ENCODE results near the gene GRIK1. TPM values are rescaled to one million over a fixed set of nuclear protein-coding genes. Genes with fewer than 3 reads are reported as not detected.

GRIK1 gene
- total and polyA plus RNA-seq, 2 experiments from 2014 or later, result not detected

GRCh38 chr21:29521872-29522271, 417.9 kb downstream of the GRIK1 start:
- H3K27me3 ChIP-seq (replicated peaks; ENCODE audit: insufficient read depth), result no peaks in the 10 kb centered on the region
- H3F3A ChIP-seq (ENCODE audit: insufficient read depth), result no peaks in the 10 kb centered on the region
- no peak overlapping the region for H3K4me3 ChIP-seq
- 100% methylated on average over 1 of the region's 1 CpG for WGBS, 2 experiments (ENCODE audit: low coverage in 1 of 2, low lambda C conversion rate in 2 of 2, missing lambda C conversion rate in 2 of 2)
- no peaks in the 10 kb centered on the region for H3K9me3 ChIP-seq (ENCODE audit: low read depth)
- H3K4me1 ChIP-seq (ENCODE audit: insufficient read depth), result no peaks in the 10 kb centered on the region
- H3K9ac ChIP-seq, result no peak overlapping the region
- TF ChIP-seq EZH2phosphoT487 (IDR thresholded peaks at IDR 0.05; ENCODE audit: insufficient read depth, low read depth), result no peak
- TF ChIP-seq EZH2 (IDR thresholded peaks at IDR 0.05; ENCODE audit: insufficient read depth, poor library complexity, severe bottlenecking), result no peak
- H3K36me3 ChIP-seq (ENCODE audit: low read depth), result no peaks in the 10 kb centered on the region
- no peak for DNase-seq
- H3K27ac ChIP-seq, result no peak overlapping the region
- in situ Hi-C loops (cut with MboI), result no loop called here
- no peak overlapping the region for H2AFZ ChIP-seq
- no peaks in the 10 kb centered on the region for H3K79me2 ChIP-seq (ENCODE audit: insufficient read depth)
- H4K20me1 ChIP-seq (ENCODE audit: insufficient read depth), result no peaks in the 10 kb centered on the region
- H3K9me2 ChIP-seq (ENCODE audit: insufficient read depth), result no peaks in the 10 kb centered on the region
- no peak overlapping the region for H3K4me2 ChIP-seq (ENCODE audit: unreplicated experiment)

DNA sequence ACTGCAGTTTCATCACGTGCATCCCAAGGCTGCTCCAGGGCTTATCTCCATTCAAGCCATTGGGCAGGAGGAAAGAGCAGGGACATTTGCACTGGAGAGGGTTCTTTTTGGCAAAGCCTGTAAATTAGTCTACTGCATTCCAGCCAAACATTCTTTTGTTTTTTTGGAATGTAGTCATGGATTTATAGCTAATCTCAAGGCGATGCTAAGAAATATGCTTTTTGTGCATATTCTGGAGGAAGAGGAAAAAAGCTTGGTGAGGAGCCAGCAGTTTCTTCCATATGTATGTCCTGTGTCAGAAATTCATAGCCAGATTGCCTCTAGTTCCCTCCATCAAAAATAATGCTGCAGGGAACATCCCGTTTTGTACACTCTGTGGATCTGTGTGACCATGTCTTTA, 419.6 kb downstream of the GRIK1 start:
- DNase-seq, result no peak
- no peaks in the 10 kb centered on the region for H3F3A ChIP-seq (ENCODE audit: insufficient read depth)
- 74 to 81% methylated on average over 3 of the region's 3 CpGs for WGBS, 2 experiments (ENCODE audit: low coverage in 1 of 2, low lambda C conversion rate in 2 of 2, missing lambda C conversion rate in 2 of 2)
- H2AFZ ChIP-seq, result no peak overlapping the region
- no peaks in the 10 kb centered on the region for H3K79me2 ChIP-seq (ENCODE audit: insufficient read depth)
- no peak overlapping the region for H3K4me3 ChIP-seq
- no peak overlapping the region for H3K9ac ChIP-seq
- H3K9me2 ChIP-seq (ENCODE audit: insufficient read depth), result no peaks in the 10 kb centered on the region
- no peaks in the 10 kb centered on the region for H3K36me3 ChIP-seq (ENCODE audit: low read depth)
- no peak overlapping the region for H3K27ac ChIP-seq
- TF ChIP-seq EZH2phosphoT487 (IDR thresholded peaks at IDR 0.05; ENCODE audit: insufficient read depth, low read depth) (no peak), EZH2 (IDR thresholded peaks at IDR 0.05; ENCODE audit: insufficient read depth, poor library complexity, severe bottlenecking) (no peak)
- no peaks in the 10 kb centered on the region for H3K27me3 ChIP-seq (replicated peaks; ENCODE audit: insufficient read depth)
- no peaks in the 10 kb centered on the region for H4K20me1 ChIP-seq (ENCODE audit: insufficient read depth)
- H3K4me1 ChIP-seq (ENCODE audit: insufficient read depth), result no peaks in the 10 kb centered on the region
- H3K9me3 ChIP-seq (ENCODE audit: low read depth), result no peaks in the 10 kb centered on the region
- in situ Hi-C loops (cut with MboI), result no loop called here
- no peak overlapping the region for H3K4me2 ChIP-seq (ENCODE audit: unreplicated experiment)

GRCh38 chr21:29514652-29515247, 425.0 kb downstream of the GRIK1 start:
- Histone ChIP-seq H3K9me2 (ENCODE audit: insufficient read depth) (no peaks in the 10 kb centered on the region), H2AFZ (no peak overlapping the region), H3F3A (ENCODE audit: insufficient read depth) (peaks cover 7% of the 10 kb centered on the region; the same call in 1 of the 2 replicates), H3K4me1 (ENCODE audit: insufficient read depth) (no peaks in the 10 kb centered on the region), H4K20me1 (ENCODE audit: insufficient read depth) (no peaks in the 10 kb centered on the region), H3K4me2 (ENCODE audit: unreplicated experiment) (no peak overlapping the region), H3K4me3 (no peak overlapping the region), H3K27ac (no peak overlapping the region), H3K9ac (no peak overlapping the region), H3K9me3 (ENCODE audit: low read depth) (peaks cover 4% of the 10 kb centered on the region), H3K36me3 (ENCODE audit: low read depth) (no peaks in the 10 kb centered on the region), H3K79me2 (ENCODE audit: insufficient read depth) (no peaks in the 10 kb centered on the region), H3K27me3 (replicated peaks; ENCODE audit: insufficient read depth) (no peaks in the 10 kb centered on the region)
- in situ Hi-C loops (cut with MboI), result no loop called here
- DNase-seq, result no peak
- no peak for TF ChIP-seq EZH2phosphoT487 (IDR thresholded peaks at IDR 0.05; ENCODE audit: insufficient read depth, low read depth)
- TF ChIP-seq EZH2 (IDR thresholded peaks at IDR 0.05; ENCODE audit: insufficient read depth, poor library complexity, severe bottlenecking), result no peak
- WGBS, 2 experiments (ENCODE audit: low coverage in 1 of 2, low lambda C conversion rate in 2 of 2, missing lambda C conversion rate in 2 of 2), result 94 to 95% methylated on average over 2 of the region's 2 CpGs

DNA sequence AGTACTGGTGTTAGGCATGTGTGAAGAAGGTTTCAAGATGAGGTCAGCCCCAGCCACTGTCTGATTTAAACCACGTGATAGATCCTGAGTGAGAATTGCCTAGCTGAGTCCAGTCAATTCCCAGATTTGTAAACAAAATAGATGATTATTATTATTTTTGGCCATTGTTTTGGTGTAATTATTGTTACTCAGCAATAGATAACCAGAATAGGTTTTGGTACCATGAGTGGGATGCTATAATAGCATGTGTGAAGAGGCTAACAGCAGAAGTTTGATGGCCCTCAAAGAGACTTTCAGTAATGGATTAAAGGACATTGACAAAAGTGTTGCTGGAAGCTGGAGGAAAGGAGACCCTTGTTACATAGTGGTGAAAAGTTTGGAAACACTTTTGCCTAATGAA, 426.3 kb downstream of the GRIK1 start:
- Histone ChIP-seq H3K27me3 (replicated peaks; ENCODE audit: insufficient read depth) (no peaks in the 10 kb centered on the region), H3K9ac (no peak overlapping the region)
- in situ Hi-C loops (cut with MboI), result no loop called here

More for the DNA sequence above, 426.3 kb downstream of the GRIK1 start:
- H3K9me2 ChIP-seq (ENCODE audit: insufficient read depth), result no peaks in the 10 kb centered on the region
- 33 to 50% methylated on average over 1 of the region's 1 CpG for WGBS, 2 experiments (ENCODE audit: low coverage in 1 of 2, low lambda C conversion rate in 2 of 2, missing lambda C conversion rate in 2 of 2)
- no peaks in the 10 kb centered on the region for H3K4me1 ChIP-seq (ENCODE audit: insufficient read depth)
- no peaks in the 10 kb centered on the region for H3K79me2 ChIP-seq (ENCODE audit: insufficient read depth)
- no peak overlapping the region for H3K27ac ChIP-seq
- DNase-seq, result no peak
- no peaks in the 10 kb centered on the region for H4K20me1 ChIP-seq (ENCODE audit: insufficient read depth)
- peaks cover 4% of the 10 kb centered on the region for H3K9me3 ChIP-seq (ENCODE audit: low read depth)
- no peak for TF ChIP-seq EZH2phosphoT487 (IDR thresholded peaks at IDR 0.05; ENCODE audit: insufficient read depth, low read depth)
- no peak for TF ChIP-seq EZH2 (IDR thresholded peaks at IDR 0.05; ENCODE audit: insufficient read depth, poor library complexity, severe bottlenecking)
- no peaks in the 10 kb centered on the region for H3K36me3 ChIP-seq (ENCODE audit: low read depth)
- no peak overlapping the region for H2AFZ ChIP-seq
- H3K4me3 ChIP-seq, result no peak overlapping the region
- no peak overlapping the region for H3K4me2 ChIP-seq (ENCODE audit: unreplicated experiment)
- H3F3A ChIP-seq (ENCODE audit: insufficient read depth), result peaks cover 7% of the 10 kb centered on the region; the same call in 1 of the 2 replicates
